GM06990 (cell line): ENCODE measurements around the gene ZNF253.

ENCODE experiments used
- DNase-seq: peaks from one replicate; pipeline ENCODE4 v3.0.0-alpha.2; 2011; ENCODE audit not compliant: insufficient read length; ENCODE audit errors: extremely low read depth
- H3K27me3 ChIP-seq: replicated peaks from 2 replicates; pipeline ENCODE4 v1.6.0; 2011; ENCODE audit warnings: low read length; ENCODE audit not compliant: control insufficient read depth, insufficient read depth
- H3K36me3 ChIP-seq: 2 replicates; pipeline ENCODE4 v1.5.1; 2011; ENCODE audit warnings: low read length; ENCODE audit not compliant: control insufficient read depth, insufficient read depth
- H3K4me3 ChIP-seq: replicated peaks from 2 replicates; pipeline ENCODE4 v1.5.1; 2011; ENCODE audit warnings: low read depth, mild to moderate bottlenecking, control low read depth, low read length
- CTCF ChIP-seq: IDR thresholded peaks from 2 replicates; pipeline ENCODE4 v1.5.1; 2011; ENCODE audit warnings: low read length, control low read depth, mild to moderate bottlenecking, inconsistent platforms; ENCODE audit not compliant: insufficient read depth, poor library complexity, severe bottlenecking

Gene ZNF253

GRCh38 chr19:19938449-19938848, 72.8 kb downstream of the ZNF253 start:
- no peaks in the 10 kb centered on the region for H3K36me3 ChIP-seq
- H3K4me3 ChIP-seq: no peak overlapping the region
- H3K27me3 ChIP-seq: no peaks in the 10 kb centered on the region
- TF ChIP-seq CTCF: no peak
- DNase-seq: no peak

GRCh38 chr19:19943848-19944582, 78.3 kb downstream of the ZNF253 start:
- DNase-seq: no peak
- no peak for TF ChIP-seq CTCF
- H3K4me3 ChIP-seq: no peak overlapping the region
- no peaks in the 10 kb centered on the region for H3K27me3 ChIP-seq
- H3K36me3 ChIP-seq: no peaks in the 10 kb centered on the region
